Mucosa of stomach (tissue), 1 donor: ENCODE measurements around the gene KCNH2.
"Not testable (repeated sequence)": the region's sequence is repeated elsewhere in the genome, so short reads cannot be mapped to it uniquely, and the experiment has no call there.

Experiments
- H3K27me3 ChIP-seq: one replicate; pipeline ENCODE4 v1.7.0; 2013; ENCODE audit warnings: mild to moderate bottlenecking, low read length; ENCODE audit not compliant: control insufficient read depth, insufficient read depth
- H3K36me3 ChIP-seq: one replicate; pipeline ENCODE4 v1.7.0; 2013; ENCODE audit warnings: low read length; ENCODE audit not compliant: control insufficient read depth, insufficient read depth
- H3K4me1 ChIP-seq: one replicate; pipeline ENCODE4 v1.7.0; 2013; ENCODE audit warnings: mild to moderate bottlenecking, low read length; ENCODE audit not compliant: control insufficient read depth, insufficient read depth
- H3K4me3 ChIP-seq: one replicate; pipeline ENCODE4 v1.7.0; 2013; ENCODE audit warnings: low read length
- H3K9ac ChIP-seq: one replicate; pipeline ENCODE4 v1.7.0; 2013; ENCODE audit warnings: mild to moderate bottlenecking, low read length, moderate library complexity
- H3K9me3 ChIP-seq: one replicate; pipeline ENCODE4 v1.7.0; 2013; ENCODE audit warnings: mild to moderate bottlenecking, low read length, moderate library complexity; ENCODE audit not compliant: control insufficient read depth
- donor health status: Pancreatic carcinoma.

The KCNH2 gene

GRCh38 chr7:150914966-150915365 is 63.2 kb downstream of the KCNH2 start:
- no peaks in the 10 kb centered on the region for H3K36me3 ChIP-seq
- H3K9ac ChIP-seq: no peak overlapping the region
- H3K4me3 ChIP-seq: no peak overlapping the region
- H3K4me1 ChIP-seq: no peaks in the 10 kb centered on the region
- H3K27me3 ChIP-seq: peaks cover 16% of the 10 kb centered on the region
- no peaks in the 10 kb centered on the region for H3K9me3 ChIP-seq

- H3K27me3 ChIP-seq: peaks cover 15% of the 10 kb centered on the region
- no peaks in the 10 kb centered on the region for H3K9me3 ChIP-seq
- H3K4me3 ChIP-seq: no peak overlapping the region
- no peaks in the 10 kb centered on the region for H3K36me3 ChIP-seq
- H3K9ac ChIP-seq: no peak overlapping the region
- H3K4me1 ChIP-seq: no peaks in the 10 kb centered on the region
Measured at GRCh38 chr7:150914196-150914595, 63.9 kb downstream of the KCNH2 start.

- Histone ChIP-seq H3K9ac (no peak overlapping the region), H3K36me3 (no peaks in the 10 kb centered on the region), H3K4me3 (no peak overlapping the region), H3K27me3 (peaks cover 9% of the 10 kb centered on the region), H3K9me3 (no peaks in the 10 kb centered on the region), H3K4me1 (no peaks in the 10 kb centered on the region)
Measured at GRCh38 chr7:150912427-150912826, 65.7 kb downstream of the KCNH2 start.

- H3K9ac ChIP-seq: no peak overlapping the region
- H3K4me3 ChIP-seq: no peak overlapping the region
- peaks cover 9% of the 10 kb centered on the region for H3K27me3 ChIP-seq
- no peaks in the 10 kb centered on the region for H3K36me3 ChIP-seq
- no peaks in the 10 kb centered on the region for H3K9me3 ChIP-seq
- no peaks in the 10 kb centered on the region for H3K4me1 ChIP-seq
Measured at GRCh38 chr7:150911590-150912267, 66.4 kb downstream of the KCNH2 start.

GRCh38 chr7:150910996-150911422 is 67.1 kb downstream of the KCNH2 start:
- Histone ChIP-seq H3K36me3 (no peaks in the 10 kb centered on the region), H3K4me1 (no peaks in the 10 kb centered on the region)

GRCh38 chr7:150910305-150910995 is 67.7 kb downstream of the KCNH2 start:
- H3K4me3 ChIP-seq, H3K9ac ChIP-seq, H3K36me3 ChIP-seq, H3K4me1 ChIP-seq, H3K9me3 ChIP-seq: not testable (repeated sequence)
- H3K27me3 ChIP-seq: peaks cover 15% of the 10 kb centered on the region

More at GRCh38 chr7:150910996-150911422, 67.1 kb downstream of the KCNH2 start:
- H3K27me3 ChIP-seq: peaks cover 10% of the 10 kb centered on the region
- H3K4me3 ChIP-seq: no peak overlapping the region
- H3K9ac ChIP-seq: no peak overlapping the region
- no peaks in the 10 kb centered on the region for H3K9me3 ChIP-seq

GRCh38 chr7:150909200-150909995 is 68.7 kb downstream of the KCNH2 start:
- no peak overlapping the region for H3K4me3 ChIP-seq
- no peak overlapping the region for H3K9ac ChIP-seq
- H3K4me1 ChIP-seq: peaks cover under 1% of the 10 kb centered on the region
- H3K9me3 ChIP-seq: no peaks in the 10 kb centered on the region
- peaks cover 15% of the 10 kb centered on the region for H3K27me3 ChIP-seq
- H3K36me3 ChIP-seq: no peaks in the 10 kb centered on the region

- peaks cover 9% of the 10 kb centered on the region for H3K4me1 ChIP-seq
- peaks cover 15% of the 10 kb centered on the region for H3K27me3 ChIP-seq
- no peak overlapping the region for H3K4me3 ChIP-seq
- H3K36me3 ChIP-seq: no peaks in the 10 kb centered on the region
- no peaks in the 10 kb centered on the region for H3K9me3 ChIP-seq
- H3K9ac ChIP-seq: no peak overlapping the region
Measured at GRCh38 chr7:150908173-150908572, 69.9 kb downstream of the KCNH2 start.

GRCh38 chr7:150904011-150904909 is 73.9 kb downstream of the KCNH2 start:
- no peaks in the 10 kb centered on the region for H3K36me3 ChIP-seq
- H3K27me3 ChIP-seq: peaks cover 6% of the 10 kb centered on the region
- no peak overlapping the region for H3K9ac ChIP-seq
- H3K4me1 ChIP-seq: peaks cover 30% of the 10 kb centered on the region
- H3K9me3 ChIP-seq: no peaks in the 10 kb centered on the region
- no peak overlapping the region for H3K4me3 ChIP-seq

GRCh38 chr7:150903606-150904005 is 74.5 kb downstream of the KCNH2 start:
- Histone ChIP-seq H3K4me3 (no peak overlapping the region), H3K36me3 (no peaks in the 10 kb centered on the region), H3K9me3 (no peaks in the 10 kb centered on the region), H3K27me3 (peaks cover 6% of the 10 kb centered on the region), H3K9ac (no peak overlapping the region), H3K4me1 (peaks cover 30% of the 10 kb centered on the region)
